GM12878 (cell line): ENCODE measurements around the gene TIPARP.

Experiments used
- CHD4 ChIP-seq: fragments of 200-600 bp; sonication (generic); IDR thresholded peaks from 2 replicates; pipeline ENCODE4 v1.6.1; 2016; ENCODE audit warnings: mild to moderate bottlenecking
- CTCF ChIP-seq, 3 experiments: IDR thresholded peaks in 2 of 3; conservative IDR thresholded peaks in 1 of 3; 2 replicates each; pipeline ENCODE4 v1.5.1; 2011; ENCODE audit warnings: low read depth in 3 of 3, low read length in 3 of 3, mild to moderate bottlenecking in 3 of 3, control low read depth in 2 of 3, moderate library complexity in 2 of 3, inconsistent platforms in 1 of 3, mixed read lengths in 1 of 3; ENCODE audit not compliant: control insufficient read depth in 2 of 3, insufficient read depth in 1 of 3; ENCODE audit errors: extremely low read depth in 1 of 3
- ESRRA ChIP-seq: IDR thresholded peaks from 2 replicates; pipeline ENCODE4 v1.6.1; 2012; ENCODE audit warnings: mild to moderate bottlenecking, low read length, improper control_type of control experiment
- JUND ChIP-seq: IDR thresholded peaks from 2 replicates; pipeline ENCODE4 v1.6.1; 2012; ENCODE audit warnings: low read depth, mild to moderate bottlenecking, low read length, improper control_type of control experiment, moderate library complexity
- POLR2A ChIP-seq: IDR thresholded peaks from 2 replicates; pipeline ENCODE4 v1.6.1; 2011; ENCODE audit warnings: low read depth, mild to moderate bottlenecking, low read length
- POLR2AphosphoS5 ChIP-seq: IDR thresholded peaks from 2 replicates; pipeline ENCODE4 v1.6.1; 2011; ENCODE audit warnings: mild to moderate bottlenecking, low read length, inconsistent platforms
- USF2 ChIP-seq: IDR thresholded peaks from 2 replicates; pipeline ENCODE4 v1.6.1; 2011; ENCODE audit warnings: low read depth, low read length, improper control_type of control experiment, borderline replicate concordance
- TF ChIP-seq, protein P1 (sequence below): IDR thresholded peaks from 2 replicates; pipeline ENCODE4 v1.6.1; 2012; ENCODE audit warnings: mild to moderate bottlenecking, low read depth, low read length

DNA sequence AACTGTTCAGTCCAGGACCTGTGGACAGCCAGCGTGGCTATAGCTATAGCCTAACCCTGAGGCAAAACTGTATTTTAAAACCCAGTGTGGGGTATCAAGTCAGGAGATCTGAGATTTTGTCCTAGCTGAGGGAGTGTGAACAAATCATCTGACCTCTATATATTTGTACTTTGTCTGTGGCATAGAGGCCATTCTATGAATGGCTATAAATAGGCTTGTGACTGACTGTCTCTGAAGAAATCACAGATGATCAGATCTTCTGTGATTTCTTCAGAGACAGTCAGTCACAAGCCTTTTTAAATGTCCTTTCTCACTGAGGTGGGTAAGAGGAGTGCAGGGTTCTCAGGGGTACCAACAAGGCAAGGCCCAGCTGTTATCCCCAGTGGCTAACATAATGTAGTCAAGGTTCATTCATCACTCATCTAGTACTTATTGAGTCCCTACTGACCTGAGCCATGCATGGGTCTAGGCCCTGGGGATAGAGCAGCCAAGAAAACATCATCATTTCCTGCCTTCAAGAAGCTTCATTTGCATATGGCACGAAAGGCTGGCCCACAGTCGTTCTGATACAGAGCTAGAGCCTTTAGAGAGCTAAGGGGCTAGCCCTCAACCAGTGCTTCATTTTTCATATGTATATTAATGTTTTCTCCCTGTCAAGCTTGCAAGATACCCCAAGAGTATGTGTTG is 53.3 kb downstream of the TIPARP start:
- TF ChIP-seq POLR2AphosphoS5 (no peak), ESRRA (no peak), CTCF (IDR thresholded peaks at IDR 0.05 in 2 of 3, conservative IDR thresholded peaks at IDR 0.05 in 1 of 3; ENCODE audit: control insufficient read depth in 2 of 3, extremely low read depth in 1 of 3, insufficient read depth in 1 of 3, low read depth in 3 of 3, low read length in 3 of 3) (no peak), JUND (no peak), CHD4 (no peak), POLR2A (no peak), USF2 (no peak)
- TF ChIP-seq, protein P1, sequence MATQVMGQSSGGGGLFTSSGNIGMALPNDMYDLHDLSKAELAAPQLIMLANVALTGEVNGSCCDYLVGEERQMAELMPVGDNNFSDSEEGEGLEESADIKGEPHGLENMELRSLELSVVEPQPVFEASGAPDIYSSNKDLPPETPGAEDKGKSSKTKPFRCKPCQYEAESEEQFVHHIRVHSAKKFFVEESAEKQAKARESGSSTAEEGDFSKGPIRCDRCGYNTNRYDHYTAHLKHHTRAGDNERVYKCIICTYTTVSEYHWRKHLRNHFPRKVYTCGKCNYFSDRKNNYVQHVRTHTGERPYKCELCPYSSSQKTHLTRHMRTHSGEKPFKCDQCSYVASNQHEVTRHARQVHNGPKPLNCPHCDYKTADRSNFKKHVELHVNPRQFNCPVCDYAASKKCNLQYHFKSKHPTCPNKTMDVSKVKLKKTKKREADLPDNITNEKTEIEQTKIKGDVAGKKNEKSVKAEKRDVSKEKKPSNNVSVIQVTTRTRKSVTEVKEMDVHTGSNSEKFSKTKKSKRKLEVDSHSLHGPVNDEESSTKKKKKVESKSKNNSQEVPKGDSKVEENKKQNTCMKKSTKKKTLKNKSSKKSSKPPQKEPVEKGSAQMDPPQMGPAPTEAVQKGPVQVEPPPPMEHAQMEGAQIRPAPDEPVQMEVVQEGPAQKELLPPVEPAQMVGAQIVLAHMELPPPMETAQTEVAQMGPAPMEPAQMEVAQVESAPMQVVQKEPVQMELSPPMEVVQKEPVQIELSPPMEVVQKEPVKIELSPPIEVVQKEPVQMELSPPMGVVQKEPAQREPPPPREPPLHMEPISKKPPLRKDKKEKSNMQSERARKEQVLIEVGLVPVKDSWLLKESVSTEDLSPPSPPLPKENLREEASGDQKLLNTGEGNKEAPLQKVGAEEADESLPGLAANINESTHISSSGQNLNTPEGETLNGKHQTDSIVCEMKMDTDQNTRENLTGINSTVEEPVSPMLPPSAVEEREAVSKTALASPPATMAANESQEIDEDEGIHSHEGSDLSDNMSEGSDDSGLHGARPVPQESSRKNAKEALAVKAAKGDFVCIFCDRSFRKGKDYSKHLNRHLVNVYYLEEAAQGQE = no peak
